ENCODE results near the gene BRD3. TPM values are rescaled to one million over a fixed set of nuclear protein-coding genes. Genes with fewer than 3 reads are reported as not detected.

The BRD3 gene
- total RNA-seq, 1 donor from 2014 or later, result 20.9 TPM

DNA sequence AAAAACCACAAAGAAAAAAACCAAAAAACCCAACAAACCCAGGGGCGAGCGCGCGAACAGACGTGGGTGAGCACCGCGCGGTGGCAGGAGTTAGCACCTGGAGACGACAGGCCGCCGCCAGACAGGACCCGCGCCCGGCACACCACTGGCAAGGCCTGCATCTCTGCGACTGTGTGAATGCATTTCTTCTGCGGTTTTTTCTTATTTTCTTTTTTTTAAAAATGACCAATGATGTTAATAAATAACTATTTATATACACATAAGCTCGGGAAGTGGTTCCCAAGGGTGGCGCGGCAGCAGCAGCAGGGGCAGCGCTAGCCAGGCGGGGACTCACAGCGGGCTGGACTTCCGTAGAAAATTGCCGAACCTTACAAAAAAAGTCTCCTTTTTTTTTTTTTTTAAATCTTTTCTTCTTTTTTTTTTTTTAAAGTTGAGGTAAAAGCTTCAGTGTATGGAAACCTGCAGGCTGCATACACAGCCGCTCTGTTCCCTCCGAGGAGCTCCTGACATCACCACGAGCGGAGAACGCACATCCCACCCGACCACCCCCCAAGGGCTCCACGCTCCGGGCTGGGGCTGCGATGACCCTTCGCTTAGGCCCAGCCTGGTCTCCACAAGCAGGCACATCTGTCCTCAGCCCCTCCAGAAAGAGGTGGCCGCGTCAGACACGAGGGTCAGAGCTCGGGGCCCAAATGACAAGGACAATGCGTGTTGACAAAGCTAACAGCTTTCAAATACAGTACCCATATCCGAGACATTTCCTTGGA lies 35.2 kb downstream of the BRD3 start:
- Histone ChIP-seq H3K9ac (ENCODE audit: low read depth in 1 of 3, low read length in 3 of 3) (no peak overlapping the region), H3K4me3 (ENCODE audit: low read length in 3 of 3) (no peak overlapping the region), H3K27me3 (ENCODE audit: control insufficient read depth in 3 of 3, insufficient read depth in 3 of 3, low read length in 3 of 3) (no peaks in the 10 kb centered on the region), H3K4me1 (ENCODE audit: control insufficient read depth in 3 of 3, insufficient read depth in 3 of 3, low read length in 3 of 3) (no peaks in the 10 kb centered on the region), H3K36me3 (ENCODE audit: control insufficient read depth in 3 of 3, insufficient read depth in 3 of 3, low read length in 3 of 3) (peaks cover 50 to 61% (median 50%) of the 10 kb centered on the region in 3 donors), H3K27ac (ENCODE audit: low read depth, low read length) (no peak overlapping the region), H3K9me3 (ENCODE audit: control insufficient read depth in 3 of 3, low read length in 3 of 3) (no peaks in the 10 kb centered on the region)

- Histone ChIP-seq H3K9me3 (ENCODE audit: control insufficient read depth in 3 of 3, low read length in 3 of 3) (no peaks in the 10 kb centered on the region), H3K27me3 (ENCODE audit: control insufficient read depth in 3 of 3, insufficient read depth in 3 of 3, low read length in 3 of 3) (no peaks in the 10 kb centered on the region), H3K4me1 (ENCODE audit: control insufficient read depth in 3 of 3, insufficient read depth in 3 of 3, low read length in 3 of 3) (no peaks in the 10 kb centered on the region), H3K36me3 (ENCODE audit: control insufficient read depth in 3 of 3, insufficient read depth in 3 of 3, low read length in 3 of 3) (peaks cover 50 to 61% (median 53%) of the 10 kb centered on the region in 3 donors), H3K9ac (ENCODE audit: low read depth in 1 of 3, low read length in 3 of 3) (no peak overlapping the region), H3K27ac (ENCODE audit: low read depth, low read length) (no peak overlapping the region), H3K4me3 (ENCODE audit: low read length in 3 of 3) (no peak overlapping the region)
Measured at GRCh38 chr9:134031783-134032182, 36.0 kb downstream of the BRD3 start.

GRCh38 chr9:134030821-134031470 lies 36.9 kb downstream of the BRD3 start:
- peaks cover 47 to 55% (median 47%) of the 10 kb centered on the region in 3 donors for H3K36me3 ChIP-seq (ENCODE audit: control insufficient read depth in 3 of 3, insufficient read depth in 3 of 3, low read length in 3 of 3)

DNA sequence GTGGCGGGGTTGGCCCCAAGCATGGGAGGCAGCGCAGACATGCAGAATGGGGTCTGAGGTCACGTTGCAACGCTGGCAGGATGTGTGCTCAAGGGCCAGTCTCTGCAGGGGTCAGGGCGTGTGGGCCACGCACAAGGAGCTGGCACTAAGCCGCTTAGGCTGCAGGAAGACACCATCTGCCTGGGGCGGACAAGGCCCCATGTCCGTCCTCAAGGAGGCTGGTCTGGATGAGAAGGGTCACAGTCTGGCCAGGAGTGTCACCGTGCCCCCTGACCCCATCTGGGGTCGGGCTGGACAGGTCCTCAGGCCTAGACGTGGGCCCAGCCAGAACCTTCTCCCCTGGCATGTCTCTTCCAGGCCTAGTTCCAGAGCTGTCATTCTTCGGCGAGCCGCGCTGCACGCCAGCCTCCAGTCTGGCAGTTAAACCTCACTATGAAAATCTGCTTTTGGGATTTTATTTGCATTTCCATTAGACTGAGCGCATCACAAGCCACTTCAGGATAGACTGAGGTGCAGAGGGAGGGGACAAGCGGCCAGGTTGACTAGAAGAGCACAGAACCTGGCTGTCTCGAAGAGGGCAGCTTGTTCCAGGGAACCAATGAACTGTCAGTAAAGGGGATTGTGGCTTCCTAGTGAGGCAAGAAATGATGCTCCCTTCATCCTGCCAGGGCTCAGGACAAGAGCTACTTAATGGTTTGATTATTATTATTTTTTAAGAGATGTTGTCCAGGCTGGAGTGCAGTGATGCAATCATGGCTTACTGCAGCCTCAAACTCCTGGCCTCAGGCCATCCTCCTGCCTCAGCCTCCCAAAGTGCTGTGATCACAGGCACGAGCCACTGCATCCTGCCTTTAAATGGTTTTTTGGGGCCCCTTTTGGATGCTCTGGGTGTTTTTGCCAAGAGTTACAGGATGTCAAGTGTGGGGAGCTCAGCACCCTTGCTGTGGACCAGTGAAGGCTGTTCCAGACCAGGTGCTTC lies 38.3 kb downstream of the BRD3 start:
- H3K4me3 ChIP-seq (ENCODE audit: low read length in 3 of 3), result no peak overlapping the region
- H3K9ac ChIP-seq (ENCODE audit: low read depth in 1 of 3, low read length in 3 of 3), result no peak overlapping the region
- H3K27me3 ChIP-seq (ENCODE audit: control insufficient read depth in 3 of 3, insufficient read depth in 3 of 3, low read length in 3 of 3), result no peaks in the 10 kb centered on the region
- H3K9me3 ChIP-seq (ENCODE audit: control insufficient read depth in 3 of 3, low read length in 3 of 3), result no peaks in the 10 kb centered on the region
- peaks cover 33 to 41% (median 33%) of the 10 kb centered on the region in 3 donors for H3K36me3 ChIP-seq (ENCODE audit: control insufficient read depth in 3 of 3, insufficient read depth in 3 of 3, low read length in 3 of 3)
- peaks cover 7 to 17% (median 8%) of the 10 kb centered on the region in 3 donors for H3K4me1 ChIP-seq (ENCODE audit: control insufficient read depth in 3 of 3, insufficient read depth in 3 of 3, low read length in 3 of 3)
- no peak overlapping the region for H3K27ac ChIP-seq (ENCODE audit: low read depth, low read length)

More at GRCh38 chr9:134030821-134031470, 36.9 kb downstream of the BRD3 start:
- Histone ChIP-seq H3K27me3 (ENCODE audit: control insufficient read depth in 3 of 3, insufficient read depth in 3 of 3, low read length in 3 of 3) (no peaks in the 10 kb centered on the region), H3K4me1 (ENCODE audit: control insufficient read depth in 3 of 3, insufficient read depth in 3 of 3, low read length in 3 of 3) (peaks cover 3 to 8% (median 4%) of the 10 kb centered on the region in 3 donors), H3K4me3 (ENCODE audit: low read length in 3 of 3) (no peak overlapping the region), H3K9me3 (ENCODE audit: control insufficient read depth in 3 of 3, low read length in 3 of 3) (no peaks in the 10 kb centered on the region), H3K9ac (ENCODE audit: low read depth in 1 of 3, low read length in 3 of 3) (no peak overlapping the region), H3K27ac (ENCODE audit: low read depth, low read length) (no peak overlapping the region)

DNA sequence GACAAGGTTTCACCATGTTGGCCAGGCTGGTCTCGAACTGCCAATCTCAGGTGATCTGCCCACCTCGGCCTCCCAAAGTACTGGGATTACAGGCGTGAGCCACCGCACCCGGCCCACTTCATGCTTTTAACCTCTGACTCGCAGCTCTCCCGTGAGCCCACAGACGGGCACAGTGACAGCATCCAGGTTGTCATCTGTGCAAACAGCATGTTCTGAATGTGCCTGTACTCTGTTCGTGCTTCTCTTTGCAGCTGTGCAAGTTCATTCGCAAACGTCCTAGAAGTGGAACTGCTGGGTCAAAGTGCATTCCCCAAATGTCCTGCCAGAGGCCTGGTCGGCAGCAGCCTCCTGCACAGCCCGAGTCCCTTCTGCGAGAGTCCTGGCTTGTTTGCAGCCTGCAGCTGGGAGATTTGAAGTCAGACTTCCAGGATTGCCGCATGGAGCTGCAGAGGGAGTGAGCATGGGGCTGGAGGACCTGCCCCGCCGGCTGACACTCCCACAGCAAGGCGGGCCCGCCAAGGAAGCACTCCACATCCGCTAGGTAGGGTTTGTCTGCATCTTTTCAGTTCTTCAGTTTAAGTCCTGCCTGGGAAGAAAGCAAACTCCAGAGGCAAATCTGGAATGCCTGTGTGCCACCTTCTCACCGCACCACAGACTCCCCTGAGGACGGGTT lies 39.1 kb downstream of the BRD3 start:
- Histone ChIP-seq H3K27ac (ENCODE audit: low read depth, low read length) (no peak overlapping the region), H3K4me3 (ENCODE audit: low read length in 3 of 3) (no peak overlapping the region), H3K9me3 (ENCODE audit: control insufficient read depth in 3 of 3, low read length in 3 of 3) (no peaks in the 10 kb centered on the region), H3K36me3 (ENCODE audit: control insufficient read depth in 3 of 3, insufficient read depth in 3 of 3, low read length in 3 of 3) (peaks cover 25 to 33% (median 26%) of the 10 kb centered on the region in 3 donors), H3K4me1 (ENCODE audit: control insufficient read depth in 3 of 3, insufficient read depth in 3 of 3, low read length in 3 of 3) (peaks cover 7 to 17% (median 8%) of the 10 kb centered on the region in 3 donors), H3K27me3 (ENCODE audit: control insufficient read depth in 3 of 3, insufficient read depth in 3 of 3, low read length in 3 of 3) (no peaks in the 10 kb centered on the region), H3K9ac (ENCODE audit: low read depth in 1 of 3, low read length in 3 of 3) (no peak overlapping the region)

GRCh38 chr9:134028076-134028475 lies 39.8 kb downstream of the BRD3 start:
- Histone ChIP-seq H3K27ac (ENCODE audit: low read depth, low read length) (no peak overlapping the region), H3K36me3 (ENCODE audit: control insufficient read depth in 3 of 3, insufficient read depth in 3 of 3, low read length in 3 of 3) (peaks cover 19 to 27% (median 21%) of the 10 kb centered on the region in 3 donors), H3K9ac (ENCODE audit: low read depth in 1 of 3, low read length in 3 of 3) (no peak overlapping the region), H3K27me3 (ENCODE audit: control insufficient read depth in 3 of 3, insufficient read depth in 3 of 3, low read length in 3 of 3) (no peaks in the 10 kb centered on the region), H3K9me3 (ENCODE audit: control insufficient read depth in 3 of 3, low read length in 3 of 3) (no peaks in the 10 kb centered on the region), H3K4me3 (ENCODE audit: low read length in 3 of 3) (no peak overlapping the region), H3K4me1 (ENCODE audit: control insufficient read depth in 3 of 3, insufficient read depth in 3 of 3, low read length in 3 of 3) (peaks cover 7 to 17% (median 8%) of the 10 kb centered on the region in 3 donors)

- Histone ChIP-seq H3K27me3 (ENCODE audit: control insufficient read depth in 3 of 3, insufficient read depth in 3 of 3, low read length in 3 of 3) (no peaks in the 10 kb centered on the region), H3K27ac (ENCODE audit: low read depth, low read length) (no peak overlapping the region), H3K9me3 (ENCODE audit: control insufficient read depth in 3 of 3, low read length in 3 of 3) (no peaks in the 10 kb centered on the region), H3K4me1 (ENCODE audit: control insufficient read depth in 3 of 3, insufficient read depth in 3 of 3, low read length in 3 of 3) (peaks cover 7 to 17% (median 8%) of the 10 kb centered on the region in 3 donors), H3K4me3 (ENCODE audit: low read length in 3 of 3) (no peak overlapping the region), H3K9ac (ENCODE audit: low read depth in 1 of 3, low read length in 3 of 3) (no peak overlapping the region), H3K36me3 (ENCODE audit: control insufficient read depth in 3 of 3, insufficient read depth in 3 of 3, low read length in 3 of 3) (peaks cover 14 to 23% (median 17%) of the 10 kb centered on the region in 3 donors)
Measured at GRCh38 chr9:134027561-134027960, 40.3 kb downstream of the BRD3 start.

DNA sequence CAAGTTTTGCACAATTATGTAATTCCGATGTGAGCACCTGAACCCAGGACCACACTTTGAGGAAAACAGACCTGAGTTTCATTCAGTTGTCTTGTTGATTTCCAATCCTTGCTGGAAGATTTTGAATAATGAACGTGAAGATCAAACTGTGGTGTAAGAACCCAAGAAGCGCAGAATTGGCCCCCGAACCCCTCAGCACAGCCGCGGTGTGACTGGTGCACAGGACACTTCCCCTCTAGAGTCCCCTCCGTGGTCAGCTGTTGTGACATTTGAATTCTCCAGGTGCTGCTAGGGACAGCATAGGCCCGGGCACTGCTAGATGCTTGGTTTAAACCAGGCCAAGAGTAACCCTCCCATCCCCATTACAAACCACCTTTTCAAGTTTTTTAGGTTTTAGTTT lies 40.8 kb downstream of the BRD3 start:
- no peaks in the 10 kb centered on the region for H3K27me3 ChIP-seq (ENCODE audit: control insufficient read depth in 3 of 3, insufficient read depth in 3 of 3, low read length in 3 of 3)
- H3K36me3 ChIP-seq (ENCODE audit: control insufficient read depth in 3 of 3, insufficient read depth in 3 of 3, low read length in 3 of 3), result peaks cover 14 to 23% (median 17%) of the 10 kb centered on the region in 3 donors
- H3K4me1 ChIP-seq (ENCODE audit: control insufficient read depth in 3 of 3, insufficient read depth in 3 of 3, low read length in 3 of 3), result peaks cover 7 to 17% (median 8%) of the 10 kb centered on the region in 3 donors
- H3K9ac ChIP-seq (ENCODE audit: low read depth in 1 of 3, low read length in 3 of 3), result no peak overlapping the region
- H3K27ac ChIP-seq (ENCODE audit: low read depth, low read length), result no peak overlapping the region
- no peak overlapping the region for H3K4me3 ChIP-seq (ENCODE audit: low read length in 3 of 3)
- H3K9me3 ChIP-seq (ENCODE audit: control insufficient read depth in 3 of 3, low read length in 3 of 3), result no peaks in the 10 kb centered on the region

GRCh38 chr9:134026581-134026980 lies 41.2 kb downstream of the BRD3 start:
- H3K9ac ChIP-seq (ENCODE audit: low read depth in 1 of 3, low read length in 3 of 3), result peak overlapping the region in 2 of 3 donors; percentile 59 to 72

More at GRCh38 chr9:134026581-134026980, 41.2 kb downstream of the BRD3 start:
- Histone ChIP-seq H3K27ac (ENCODE audit: low read depth, low read length) (no peak overlapping the region), H3K9me3 (ENCODE audit: control insufficient read depth in 3 of 3, low read length in 3 of 3) (no peaks in the 10 kb centered on the region), H3K27me3 (ENCODE audit: control insufficient read depth in 3 of 3, insufficient read depth in 3 of 3, low read length in 3 of 3) (no peaks in the 10 kb centered on the region), H3K4me3 (ENCODE audit: low read length in 3 of 3) (peak overlapping the region in 1 of 3 donors; percentile 77), H3K4me1 (ENCODE audit: control insufficient read depth in 3 of 3, insufficient read depth in 3 of 3, low read length in 3 of 3) (peaks cover 7 to 17% (median 8%) of the 10 kb centered on the region in 3 donors), H3K36me3 (ENCODE audit: control insufficient read depth in 3 of 3, insufficient read depth in 3 of 3, low read length in 3 of 3) (peaks cover 10 to 19% (median 13%) of the 10 kb centered on the region in 3 donors)
